Endothelial cell of umbilical vein (primary cell): Measurements from ENCODE around the gene SLC15A3. TPM values are rescaled to one million over a fixed set of nuclear protein-coding genes. Genes with fewer than 3 reads are reported as not detected.

Experiments
- BruUV-seq: library from RNA; stranded (reverse); fragments of 400-500 nt; replicated peaks from 2 replicates; lab custom pipeline; 2021; lab: Mats Ljungman, UMichigan
- CTCF ChIA-PET: fragments of 300-600, 350-600 bp; sonication (Branson Sonifier 250); formaldehyde crosslinking; loops from one replicate; lab custom pipeline; 2021; ENCODE audit warnings: antibody characterized with exemption, inconsistent platforms; lab: Charles Lee
- POLR2A ChIA-PET: fragments of 300-600, 350-600 bp; sonication (Branson Sonifier 250); formaldehyde crosslinking; loops from one replicate; lab custom pipeline; 2021; ENCODE audit warnings: antibody characterized with exemption, inconsistent platforms; lab: Charles Lee
- DNase-seq: peaks from one replicate; pipeline ENCODE4 v3.0.0-alpha.2; 2011; ENCODE audit warnings: low read depth, low spot score
- FAIRE-seq: peaks from 2 replicates; lab custom pipeline; 2011; peaks lifted over from hg19 to GRCh38; lab: Jason Lieb, UNC
- H2AFZ ChIP-seq: 2 replicates; pipeline ENCODE4 v1.6.0; 2012; ENCODE audit warnings: low read depth, low read length, control low read depth, inconsistent platforms
- H3K27ac ChIP-seq: 2 replicates; pipeline ENCODE4 v1.5.1; 2011; ENCODE audit warnings: low read depth, mild to moderate bottlenecking, control low read depth, low read length, moderate library complexity; ENCODE audit not compliant: insufficient read depth
- H3K27me3 ChIP-seq, 2 experiments: 2 replicates each; pipeline versions ENCODE4 v1.6.0 to v1.6.1; 2011; ENCODE audit warnings: low read length in 2 of 2, mixed read lengths in 1 of 2; ENCODE audit not compliant: control insufficient read depth in 2 of 2, insufficient read depth in 2 of 2
- H3K36me3 ChIP-seq, 2 experiments: 2 replicates in 1 of 2; 3 replicates in 1 of 2; pipeline ENCODE4 v1.5.1; 2011; ENCODE audit warnings: low read length in 2 of 2, mild to moderate bottlenecking in 1 of 2, moderate library complexity in 1 of 2; ENCODE audit not compliant: control insufficient read depth in 2 of 2, insufficient read depth in 2 of 2; ENCODE audit errors: extremely low read depth in 1 of 2
- H3K4me1 ChIP-seq: 3 replicates; pipeline ENCODE4 v1.5.1; 2011; ENCODE audit warnings: mild to moderate bottlenecking, low read length; ENCODE audit not compliant: control insufficient read depth, insufficient read depth; ENCODE audit errors: extremely low read depth
- H3K4me2 ChIP-seq: 2 replicates; pipeline ENCODE4 v1.6.1; 2011; ENCODE audit warnings: low read length, control low read depth, mixed read lengths; ENCODE audit not compliant: insufficient read depth
- H3K4me3 ChIP-seq, 3 experiments: fragments of 200-600 bp in 1 of 3; sonication (generic), shearing (Covaris generic) in 1 of 3; replicated peaks in 1 of 3; 2 replicates each; pipeline ENCODE4 v1.5.1; 2011 to 2016; ENCODE audit warnings: control low read depth in 3 of 3, low read length in 3 of 3, mild to moderate bottlenecking in 2 of 3, inconsistent platforms in 1 of 3, low read depth in 1 of 3, moderate library complexity in 1 of 3; ENCODE audit not compliant: insufficient read depth in 1 of 3
- H3K79me2 ChIP-seq: 2 replicates; pipeline ENCODE4 v1.6.0; 2012; ENCODE audit warnings: low read length, inconsistent platforms; ENCODE audit not compliant: control insufficient read depth, insufficient read depth
- H3K9ac ChIP-seq: replicated peaks from 2 replicates; pipeline ENCODE3; 2011; ENCODE audit warnings: low read length, control low read depth; ENCODE audit not compliant: insufficient read depth; ENCODE audit errors: extremely low read depth
- H3K9me1 ChIP-seq: replicated peaks from 3 replicates; pipeline ENCODE4 v1.6.0; 2011; ENCODE audit warnings: mild to moderate bottlenecking, low read length; ENCODE audit not compliant: control insufficient read depth, insufficient read depth; ENCODE audit errors: extremely low read depth
- H3K9me3 ChIP-seq: replicated peaks from 2 replicates; pipeline ENCODE4 v1.5.1; 2012; ENCODE audit warnings: low read length, inconsistent platforms; ENCODE audit not compliant: control insufficient read depth, insufficient read depth
- H4K20me1 ChIP-seq: replicated peaks from 2 replicates; pipeline ENCODE3; 2011; ENCODE audit warnings: mild to moderate bottlenecking, low read length; ENCODE audit not compliant: control insufficient read depth, insufficient read depth; ENCODE audit errors: extremely low read depth
- EZH2 ChIP-seq: IDR thresholded peaks from 2 replicates; pipeline ENCODE4 v1.6.1; 2012; ENCODE audit warnings: borderline replicate concordance, low read depth, mild to moderate bottlenecking, moderate library complexity, low read length, inconsistent platforms; ENCODE audit not compliant: severe bottlenecking
- FOS ChIP-seq: IDR thresholded peaks from 2 replicates; pipeline ENCODE4 v1.6.1; 2011; ENCODE audit warnings: mild to moderate bottlenecking, low read length, moderate library complexity, borderline replicate concordance; ENCODE audit not compliant: insufficient read depth
- GATA2 ChIP-seq: IDR thresholded peaks from 2 replicates; pipeline ENCODE4 v1.7.0; 2011; ENCODE audit warnings: low read depth, mild to moderate bottlenecking, moderate library complexity, mixed read lengths, low read length; ENCODE audit not compliant: insufficient read length, insufficient read depth
- JUN ChIP-seq: IDR thresholded peaks from 2 replicates; pipeline ENCODE4 v1.6.1; 2011; ENCODE audit warnings: borderline replicate concordance, low read depth; ENCODE audit not compliant: insufficient read length, insufficient read depth
- MYC ChIP-seq: IDR thresholded peaks from one replicate; pipeline ENCODE4 v1.6.1; 2011; ENCODE audit warnings: mild to moderate bottlenecking, low read depth, low read length
- POLR2A ChIP-seq: IDR thresholded peaks from 2 replicates; pipeline ENCODE4 v1.6.1; 2012; ENCODE audit warnings: low read depth, mild to moderate bottlenecking, control low read depth, low read length
- POLR2AphosphoS5 ChIP-seq: IDR thresholded peaks from 2 replicates; pipeline ENCODE4 v1.6.1; 2012; ENCODE audit warnings: low read depth, mild to moderate bottlenecking, control low read depth, low read length, moderate library complexity; ENCODE audit not compliant: insufficient read depth
- dilution Hi-C: fragments of 300-500 bp; cut with MboI; formaldehyde crosslinking; loops from one replicate; pipeline ENCODE4 v1.15.0; 2019; ENCODE audit warnings: low sequenced_read_pairs; ENCODE audit not compliant: extremely low pct_ligation_motif_present
- intact Hi-C: fragments of 100-400 bp; cut with micrococcal nuclease; formaldehyde crosslinking; loops from one replicate; pipeline ENCODE4 v1.10.0; 2022
- polyA plus RNA-seq, 4 experiments: library from polyadenylated mRNA; depleted of rRNA in 3 of 4; stranded (reverse) in 3 of 4; unstranded in 1 of 4; fragments of >200 nt; gene quantifications; 2 replicates each; pipeline versions ENCODE4 v1.2.1 to v1.2.3, GENCODE V29; 2011 to 2012; ENCODE audit warnings: missing spikeins in 1 of 4
- total RNA-seq: library from RNA; stranded (reverse); gene quantifications from 2 replicates; pipeline ENCODE4 v1.2.3, GENCODE V29; 2021
- TF ChIP-seq, protein P1 (sequence below), 2 donors: IDR thresholded peaks; 1 replicate in 1 of 2; 2 replicates in 1 of 2; pipeline ENCODE4 v1.5.1; 2011; ENCODE audit warnings: low read length in 2 of 2, mild to moderate bottlenecking in 2 of 2, moderate library complexity in 2 of 2, control low read depth in 1 of 2, inconsistent platforms in 1 of 2, low read depth in 1 of 2; ENCODE audit not compliant: insufficient read depth in 1 of 2; ENCODE audit errors: extremely low read depth in 1 of 2
- TF ChIP-seq, protein P2 (sequence below): IDR thresholded peaks from 2 replicates; pipeline ENCODE4 v1.6.1; 2011; ENCODE audit not compliant: insufficient read depth, insufficient read length

SLC15A3 gene
- total and polyA plus RNA-seq, 2 donors (not counting 3 experiments of a cell fraction or from before 2014, with no cell fraction given), result 3.3 to 4.4 TPM

DNA sequence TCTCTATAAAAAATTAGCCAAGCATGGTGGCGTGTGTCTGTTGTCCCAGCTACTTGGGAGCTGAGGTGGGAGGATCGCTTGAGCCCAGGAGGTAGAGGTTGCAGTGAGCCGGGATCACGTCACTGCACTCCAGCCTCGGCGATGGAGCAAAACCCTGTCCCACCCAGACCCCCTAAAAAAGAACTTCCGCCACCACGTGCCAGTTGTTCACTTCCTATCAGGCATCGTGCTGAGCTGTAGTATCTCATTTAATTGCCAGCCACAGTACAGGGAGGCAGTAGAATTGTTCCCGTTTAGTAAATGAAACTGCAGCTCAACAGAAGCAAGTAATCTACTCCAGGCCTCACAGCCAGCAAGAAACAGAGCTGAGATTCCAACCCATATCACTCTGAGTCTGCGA lies 30.7 kb downstream of the SLC15A3 start:
- ChIA-PET POLR2A (no interaction called here), CTCF (interaction anchor here (0.9 kb wide), 1 partner anchor 22 kb away, joined by 5 read pairs; no protein-coding TSS in a partner anchor)
- DNase-seq (no peak), FAIRE-seq (no peak)
- intact Hi-C loops, result no loop called here
- Histone ChIP-seq H3K4me3 (no peak overlapping the region), H3K4me1 (peaks cover 31% of the 10 kb centered on the region), H3K9me3 (no peaks in the 10 kb centered on the region), H3K9me1 (no peaks in the 10 kb centered on the region), H3K9ac (no peak overlapping the region), H3K27me3 (no peaks in the 10 kb centered on the region), H3K79me2 (peaks cover 34% of the 10 kb centered on the region), H4K20me1 (no peaks in the 10 kb centered on the region), H3K4me2 (no peak overlapping the region), H3K36me3 (peaks cover 3 to 19% of the 10 kb centered on the region in 2 experiments), H2AFZ (no peak overlapping the region), H3K27ac (no peak overlapping the region)
- no TSS peak for BruUV-seq
- dilution Hi-C loops, result no loop called here
- TF ChIP-seq EZH2 (no peak), FOS (no peak), JUN (no peak), GATA2 (no peak), POLR2AphosphoS5 (no peak), POLR2A (no peak), MYC (no peak)
- TF ChIP-seq, protein P1, sequence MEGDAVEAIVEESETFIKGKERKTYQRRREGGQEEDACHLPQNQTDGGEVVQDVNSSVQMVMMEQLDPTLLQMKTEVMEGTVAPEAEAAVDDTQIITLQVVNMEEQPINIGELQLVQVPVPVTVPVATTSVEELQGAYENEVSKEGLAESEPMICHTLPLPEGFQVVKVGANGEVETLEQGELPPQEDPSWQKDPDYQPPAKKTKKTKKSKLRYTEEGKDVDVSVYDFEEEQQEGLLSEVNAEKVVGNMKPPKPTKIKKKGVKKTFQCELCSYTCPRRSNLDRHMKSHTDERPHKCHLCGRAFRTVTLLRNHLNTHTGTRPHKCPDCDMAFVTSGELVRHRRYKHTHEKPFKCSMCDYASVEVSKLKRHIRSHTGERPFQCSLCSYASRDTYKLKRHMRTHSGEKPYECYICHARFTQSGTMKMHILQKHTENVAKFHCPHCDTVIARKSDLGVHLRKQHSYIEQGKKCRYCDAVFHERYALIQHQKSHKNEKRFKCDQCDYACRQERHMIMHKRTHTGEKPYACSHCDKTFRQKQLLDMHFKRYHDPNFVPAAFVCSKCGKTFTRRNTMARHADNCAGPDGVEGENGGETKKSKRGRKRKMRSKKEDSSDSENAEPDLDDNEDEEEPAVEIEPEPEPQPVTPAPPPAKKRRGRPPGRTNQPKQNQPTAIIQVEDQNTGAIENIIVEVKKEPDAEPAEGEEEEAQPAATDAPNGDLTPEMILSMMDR (IDR thresholded peaks at IDR 0.05; ENCODE audit: extremely low read depth in 1 of 2, insufficient read depth in 1 of 2, low read depth in 1 of 2, low read length in 2 of 2), result no peak
- TF ChIP-seq, protein P2, sequence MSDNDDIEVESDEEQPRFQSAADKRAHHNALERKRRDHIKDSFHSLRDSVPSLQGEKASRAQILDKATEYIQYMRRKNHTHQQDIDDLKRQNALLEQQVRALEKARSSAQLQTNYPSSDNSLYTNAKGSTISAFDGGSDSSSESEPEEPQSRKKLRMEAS, result no peak
